ENCODE measurements around the gene GATAD2B.
"Not testable (repeated sequence)": the region's sequence is repeated elsewhere in the genome, so short reads cannot be mapped to it uniquely, and the experiment has no call there.

GATAD2B gene

GRCh38 chr1:153776352-153776751 lies 146.4 kb downstream of the GATAD2B start:
- DNase-seq = no peak

- peak; percentile 46 for DNase-seq
These were observed 147.1 kb downstream of the GATAD2B start for GRCh38 chr1:153775458-153776327.

- DNase-seq = no peak
These were observed 147.9 kb downstream of the GATAD2B start, which contains the start of gene SLC27A3 for GRCh38 chr1:153774780-153775457. Gene SLC27A3, plus strand, starts transcription at chr1:153775407. Its CDS starts 91 bp downstream, at chr1:153775498.

GRCh38 chr1:153774026-153774595 lies 148.7 kb downstream of the GATAD2B start:
- no peak for DNase-seq

- no peak for DNase-seq
These were observed 149.5 kb downstream of the GATAD2B start for GRCh38 chr1:153773096-153773921.

- DNase-seq = no peak
These were observed 150.8 kb downstream of the GATAD2B start for GRCh38 chr1:153771841-153772593.

- DNase-seq = no peak
These were observed 151.5 kb downstream of the GATAD2B start for GRCh38 chr1:153771261-153771660.

GRCh38 chr1:153770797-153771196 lies 152.0 kb downstream of the GATAD2B start:
- no peak for DNase-seq

GRCh38 chr1:153769221-153769620 lies 153.6 kb downstream of the GATAD2B start:
- DNase-seq = no peak

- DNase-seq = no peak
These were observed 154.2 kb downstream of the GATAD2B start for GRCh38 chr1:153768316-153769181.

- DNase-seq = no peak
These were observed 155.3 kb downstream of the GATAD2B start for GRCh38 chr1:153767519-153767918.

GRCh38 chr1:153766663-153767062 lies 156.1 kb downstream of the GATAD2B start:
- not testable (repeated sequence) for DNase-seq

GRCh38 chr1:153764310-153764709 lies 158.5 kb downstream of the GATAD2B start:
- DNase-seq = no peak

- no peak for DNase-seq
These were observed 159.2 kb downstream of the GATAD2B start for GRCh38 chr1:153763365-153764225.

GRCh38 chr1:153760440-153760839 lies 162.3 kb downstream of the GATAD2B start:
- DNase-seq = no peak

Measured in effector CD4-positive, alpha-beta T cell (primary cell).